Colonic mucosa (tissue), 4 donors: Measurements from ENCODE around the gene LOX. TPM values are rescaled to one million over a fixed set of nuclear protein-coding genes. Genes with fewer than 3 reads are reported as not detected.

ENCODE experiments used
- DNase-seq: peaks from one replicate; pipeline ENCODE4 v3.0.0-alpha.2; 2020
- H3K27ac ChIP-seq: fragments of 200-600 bp; one replicate; pipeline ENCODE4 v1.8.0; 2021
- H3K27me3 ChIP-seq: fragments of 200-600 bp; one replicate; pipeline ENCODE4 v1.8.0; 2021
- H3K36me3 ChIP-seq: fragments of 200-600 bp; one replicate; pipeline ENCODE4 v1.8.0; 2021
- H3K4me1 ChIP-seq: fragments of 200-600 bp; one replicate; pipeline ENCODE4 v1.8.0; 2021; ENCODE audit warnings: mild to moderate bottlenecking
- H3K4me3 ChIP-seq: fragments of 200-600 bp; one replicate; pipeline ENCODE4 v1.8.0; 2021
- H3K9ac ChIP-seq, 2 donors: one replicate each; pipeline ENCODE4 v1.7.0; 2013; ENCODE audit warnings: control low read depth in 2 of 2, low read depth in 2 of 2, low read length in 2 of 2
- H3K9me3 ChIP-seq: fragments of 200-600 bp; one replicate; pipeline ENCODE4 v1.8.0; 2021
- intact Hi-C: fragments of 100-400 bp; cut with DNase I; formaldehyde crosslinking; loops from one replicate; pipeline ENCODE4 v1.14.1; 2022
- total RNA-seq, 2 donors: library from RNA; stranded (reverse); fragmentation: NEBNext Ultra II Directional in 1 of 2; extraction: Animal tissue kit (Norgen Biotek cat#: 25700) in 1 of 2; gene quantifications; one replicate each; pipeline ENCODE4 v1.2.1, GENCODE V29; 2021
- TF ChIP-seq, protein P1 (sequence below): fragments of 200-600 bp; IDR thresholded peaks from one replicate; pipeline ENCODE4 v1.8.0; 2022; ENCODE audit warnings: antibody characterized with exemption, mild to moderate bottlenecking
- donor health status: healthy.
- donor health status: DM: no; HTN: no; CAD: no.
- donor health status: DM: no; HTN: no; CAD: no.

Gene LOX
- total RNA-seq, 2 donors from 2014 or later: 2.0 to 6.2 TPM

DNA sequence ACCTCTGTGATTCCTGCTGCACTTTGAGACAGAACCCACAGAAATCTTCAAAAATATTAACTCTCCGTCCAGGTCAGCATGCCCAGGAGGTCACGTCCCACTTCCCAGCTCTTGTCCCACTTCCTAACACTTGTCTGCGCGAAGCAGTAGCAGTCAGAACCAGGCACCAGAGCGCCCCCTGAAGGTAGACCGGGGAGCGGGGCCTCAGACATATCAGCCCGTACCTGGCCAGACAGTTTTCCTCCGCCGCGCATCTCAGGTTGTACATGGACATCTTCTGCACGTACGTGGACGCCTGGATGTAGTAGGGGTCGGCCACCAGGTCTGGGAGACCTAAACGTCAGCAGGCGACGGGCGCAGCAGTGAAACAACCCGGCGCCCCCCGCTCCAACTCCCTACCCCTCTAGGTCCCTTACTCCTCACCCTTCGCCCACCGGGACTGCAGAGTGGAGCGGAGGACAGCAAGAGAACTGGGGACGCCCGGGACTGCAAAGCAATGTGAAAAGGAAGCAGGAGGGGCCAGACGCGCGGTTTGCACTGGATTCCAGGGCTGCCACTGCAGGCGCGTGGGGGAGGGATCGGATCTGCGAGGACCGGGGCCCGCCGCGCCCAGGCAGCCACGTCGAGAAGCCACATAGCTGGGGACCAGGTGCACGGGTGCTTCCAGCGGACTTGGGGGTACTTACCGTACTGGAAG is 1.2 kb downstream of the LOX start:
- no peaks in the 10 kb centered on the region for H3K27me3 ChIP-seq
- no peaks in the 10 kb centered on the region for H3K36me3 ChIP-seq
- H3K4me1 ChIP-seq: no peaks in the 10 kb centered on the region
- H3K4me3 ChIP-seq: peak overlapping the region; percentile 49
- no peak overlapping the region for H3K27ac ChIP-seq
- TF ChIP-seq, protein P1, sequence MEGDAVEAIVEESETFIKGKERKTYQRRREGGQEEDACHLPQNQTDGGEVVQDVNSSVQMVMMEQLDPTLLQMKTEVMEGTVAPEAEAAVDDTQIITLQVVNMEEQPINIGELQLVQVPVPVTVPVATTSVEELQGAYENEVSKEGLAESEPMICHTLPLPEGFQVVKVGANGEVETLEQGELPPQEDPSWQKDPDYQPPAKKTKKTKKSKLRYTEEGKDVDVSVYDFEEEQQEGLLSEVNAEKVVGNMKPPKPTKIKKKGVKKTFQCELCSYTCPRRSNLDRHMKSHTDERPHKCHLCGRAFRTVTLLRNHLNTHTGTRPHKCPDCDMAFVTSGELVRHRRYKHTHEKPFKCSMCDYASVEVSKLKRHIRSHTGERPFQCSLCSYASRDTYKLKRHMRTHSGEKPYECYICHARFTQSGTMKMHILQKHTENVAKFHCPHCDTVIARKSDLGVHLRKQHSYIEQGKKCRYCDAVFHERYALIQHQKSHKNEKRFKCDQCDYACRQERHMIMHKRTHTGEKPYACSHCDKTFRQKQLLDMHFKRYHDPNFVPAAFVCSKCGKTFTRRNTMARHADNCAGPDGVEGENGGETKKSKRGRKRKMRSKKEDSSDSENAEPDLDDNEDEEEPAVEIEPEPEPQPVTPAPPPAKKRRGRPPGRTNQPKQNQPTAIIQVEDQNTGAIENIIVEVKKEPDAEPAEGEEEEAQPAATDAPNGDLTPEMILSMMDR: peak; percentile 70
- intact Hi-C loops: no loop called here
- peak; percentile 85 for DNase-seq
- peak overlapping the region; percentile 23 to 72 for H3K9ac ChIP-seq
- no peaks in the 10 kb centered on the region for H3K9me3 ChIP-seq

DNA sequence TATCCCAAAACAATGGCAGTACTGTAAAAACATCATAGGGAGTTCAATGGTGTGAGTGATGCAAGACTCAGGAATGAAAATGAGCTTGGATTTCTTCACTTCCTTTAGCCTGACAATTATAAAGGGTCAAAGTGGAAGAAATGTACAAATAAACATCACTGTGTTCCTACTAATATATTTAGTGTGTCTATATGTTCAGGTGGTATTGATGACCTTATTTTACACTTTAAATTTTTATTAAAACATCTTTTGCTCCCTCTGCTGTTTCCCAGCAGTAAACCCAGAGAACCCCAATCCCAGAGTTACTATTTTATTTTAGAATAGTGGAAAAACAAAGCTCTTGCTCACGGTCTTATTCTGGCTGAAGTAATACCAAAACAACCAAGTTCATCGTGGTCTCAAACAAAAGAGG is 2.0 kb downstream of the LOX start:
- H3K9ac ChIP-seq: peak overlapping the region in 1 of 2 donors; percentile 23
- H3K36me3 ChIP-seq: no peaks in the 10 kb centered on the region
- DNase-seq: no peak
- H3K4me1 ChIP-seq: no peaks in the 10 kb centered on the region
- H3K9me3 ChIP-seq: no peaks in the 10 kb centered on the region
- no peak overlapping the region for H3K4me3 ChIP-seq
- no peaks in the 10 kb centered on the region for H3K27me3 ChIP-seq
- no peak overlapping the region for H3K27ac ChIP-seq
- intact Hi-C loops: no loop called here
- TF ChIP-seq, protein P1: no peak

DNA sequence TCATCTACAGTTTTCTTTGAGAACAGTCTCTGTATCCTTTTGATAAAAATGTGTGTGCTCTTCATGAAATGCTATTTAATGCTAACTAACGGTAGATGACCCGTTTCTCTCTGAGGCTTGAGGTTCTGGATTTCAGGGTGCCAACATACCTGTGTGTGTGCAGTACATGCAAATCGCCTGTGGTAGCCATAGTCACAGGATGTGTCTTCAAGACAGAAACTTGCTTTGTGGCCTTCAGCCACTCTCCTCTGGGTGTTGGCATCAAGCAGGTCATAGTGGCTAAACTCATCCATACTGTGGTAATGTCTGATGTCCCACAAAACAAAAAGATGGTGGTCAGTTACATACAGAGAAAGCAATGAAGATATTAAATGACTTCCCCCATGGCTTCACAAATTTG is 4.2 kb downstream of the LOX start:
- no peaks in the 10 kb centered on the region for H3K27me3 ChIP-seq
- intact Hi-C loops: no loop called here
- H3K4me1 ChIP-seq: no peaks in the 10 kb centered on the region
- DNase-seq: no peak
- H3K27ac ChIP-seq: no peak overlapping the region
- TF ChIP-seq, protein P1: no peak
- no peaks in the 10 kb centered on the region for H3K36me3 ChIP-seq
- H3K4me3 ChIP-seq: no peak overlapping the region
- no peaks in the 10 kb centered on the region for H3K9me3 ChIP-seq
- no peak overlapping the region for H3K9ac ChIP-seq

DNA sequence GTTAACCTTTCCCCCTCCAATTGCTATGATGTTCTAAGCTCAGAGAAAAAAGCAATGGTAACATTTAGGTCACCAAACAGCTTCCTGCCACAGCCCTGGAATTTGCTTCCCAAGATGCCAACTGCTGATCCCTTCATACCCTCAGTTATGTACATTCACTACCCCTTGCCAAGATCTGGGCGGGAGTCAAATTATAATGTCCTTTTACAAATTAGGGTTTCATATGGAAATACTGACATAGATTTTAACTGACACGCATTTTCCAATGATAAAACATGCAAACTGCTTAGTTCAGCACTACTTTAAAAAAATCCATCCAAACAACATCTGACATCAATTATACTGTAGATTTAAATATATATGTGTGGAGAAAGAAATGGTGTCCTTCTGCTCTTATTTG is 5.0 kb downstream of the LOX start:
- intact Hi-C loops: no loop called here
- Histone ChIP-seq H3K4me3 (no peak overlapping the region), H3K36me3 (no peaks in the 10 kb centered on the region), H3K9me3 (no peaks in the 10 kb centered on the region), H3K27me3 (no peaks in the 10 kb centered on the region), H3K27ac (no peak overlapping the region), H3K4me1 (no peaks in the 10 kb centered on the region), H3K9ac (no peak overlapping the region)
- TF ChIP-seq, protein P1: no peak
- DNase-seq: no peak

DNA sequence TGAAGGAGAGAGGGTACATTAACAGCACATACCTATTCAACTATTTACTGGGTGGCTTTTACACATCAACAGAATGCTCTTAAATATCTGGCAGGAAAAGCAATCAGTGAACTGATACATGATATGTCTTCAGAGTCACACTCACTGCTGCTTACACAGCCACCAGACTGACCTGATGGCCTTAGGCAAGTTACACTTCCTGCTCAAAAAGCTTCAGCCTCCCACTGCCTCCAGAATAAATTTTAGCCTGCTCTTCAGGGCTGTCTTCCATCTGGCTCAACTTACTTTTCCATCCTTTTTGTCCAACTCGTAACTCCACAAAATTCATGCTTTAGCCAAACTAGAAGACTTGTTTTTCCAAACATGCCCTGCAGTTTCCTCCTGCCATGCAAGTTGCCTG is 10.7 kb downstream of the LOX start:
- H3K9ac ChIP-seq: no peak overlapping the region
- intact Hi-C loops: no loop called here
- no peak for DNase-seq
- H3K4me3 ChIP-seq: no peak overlapping the region
- H3K9me3 ChIP-seq: no peaks in the 10 kb centered on the region
- H3K27me3 ChIP-seq: no peaks in the 10 kb centered on the region
- no peaks in the 10 kb centered on the region for H3K36me3 ChIP-seq
- TF ChIP-seq, protein P1: no peak
- H3K4me1 ChIP-seq: no peaks in the 10 kb centered on the region
- H3K27ac ChIP-seq: no peak overlapping the region
